AML-193 (cell line): ENCODE results near the gene OGFOD3.
"Not testable (repeated sequence)": the region's sequence is repeated elsewhere in the genome, so short reads cannot be mapped to it uniquely, and the experiment has no call there.

Source experiments
- DNase-seq, 2 experiments: peaks; one replicate each; lab custom pipeline; 2025; lab: John Stamatoyannopoulos, UW

Gene OGFOD3, protein sequence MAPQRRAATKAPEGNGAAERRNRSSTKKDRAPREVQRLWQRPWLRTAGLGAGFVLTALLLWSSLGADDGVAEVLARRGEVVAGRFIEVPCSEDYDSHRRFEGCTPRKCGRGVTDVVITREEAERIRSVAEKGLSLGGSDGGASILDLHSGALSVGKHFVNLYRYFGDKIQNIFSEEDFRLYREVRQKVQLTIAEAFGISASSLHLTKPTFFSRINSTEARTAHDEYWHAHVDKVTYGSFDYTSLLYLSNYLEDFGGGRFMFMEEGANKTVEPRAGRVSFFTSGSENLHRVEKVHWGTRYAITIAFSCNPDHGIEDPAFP

GRCh38 chr17:82418001-82418986 is at the start of gene OGFOD3, which contains the start of gene HEXD:
OGFOD3 (minus strand) TSS chr17:82418586; CDS start chr17:82418485, 101 bp downstream.
HEXD (plus strand) TSS chr17:82418347; CDS start chr17:82419800, 1,453 bp downstream.
- peak; percentile 76 to 80 for DNase-seq

- DNase-seq: no peak
Measured at GRCh38 chr17:82465023-82465603, 46.7 kb upstream of the OGFOD3 start.

DNA sequence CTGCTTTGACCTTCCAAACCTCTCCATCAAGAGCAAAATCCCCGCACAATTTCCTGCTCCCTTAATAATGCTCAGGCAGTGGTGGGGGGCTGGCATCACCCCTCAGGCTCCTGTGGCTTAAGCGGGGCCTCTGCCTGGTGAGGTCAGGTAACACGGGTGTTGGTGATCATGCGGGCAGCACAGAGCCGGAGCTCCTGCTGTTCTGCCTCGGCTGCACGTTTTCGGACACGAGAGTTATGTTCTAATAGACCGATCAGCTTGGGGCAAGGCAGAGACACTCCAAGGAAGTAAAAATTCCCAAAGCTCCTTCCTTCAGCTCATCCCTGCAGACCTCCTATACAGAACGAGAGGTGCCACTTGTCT is 46.2 kb upstream of the OGFOD3 start:
- no peak for DNase-seq

DNA sequence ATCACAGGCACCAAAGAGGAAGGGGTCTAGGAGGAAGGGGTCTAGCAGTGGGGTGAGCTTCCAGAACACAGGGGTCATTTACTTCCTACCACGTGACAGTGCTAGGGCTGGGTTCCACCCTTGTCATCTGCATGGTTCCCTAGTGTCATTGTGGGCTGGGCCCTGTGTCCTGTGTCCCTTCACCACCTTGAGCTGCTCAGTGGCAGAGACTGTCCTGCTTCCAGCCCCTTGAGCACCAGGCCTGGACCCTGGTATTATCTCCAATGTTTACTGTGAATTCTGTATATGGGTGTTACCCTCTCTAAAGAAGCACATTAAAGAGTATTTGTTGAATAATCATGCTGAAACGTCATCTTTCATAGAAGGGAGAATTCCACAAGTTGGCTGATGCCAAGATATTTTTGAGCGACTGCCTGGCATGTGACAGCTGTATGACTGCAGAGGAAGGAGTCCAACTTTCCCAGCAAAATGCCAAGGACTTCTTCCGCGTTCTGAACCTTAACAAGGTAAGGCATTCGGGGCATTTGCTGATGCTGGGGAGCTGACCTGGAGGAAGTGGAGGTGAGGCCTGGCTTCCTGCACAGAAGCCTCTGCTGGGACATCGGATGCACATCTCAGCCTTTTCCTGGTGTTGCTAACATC is 45.7 kb upstream of the OGFOD3 start:
- DNase-seq: no peak

DNA sequence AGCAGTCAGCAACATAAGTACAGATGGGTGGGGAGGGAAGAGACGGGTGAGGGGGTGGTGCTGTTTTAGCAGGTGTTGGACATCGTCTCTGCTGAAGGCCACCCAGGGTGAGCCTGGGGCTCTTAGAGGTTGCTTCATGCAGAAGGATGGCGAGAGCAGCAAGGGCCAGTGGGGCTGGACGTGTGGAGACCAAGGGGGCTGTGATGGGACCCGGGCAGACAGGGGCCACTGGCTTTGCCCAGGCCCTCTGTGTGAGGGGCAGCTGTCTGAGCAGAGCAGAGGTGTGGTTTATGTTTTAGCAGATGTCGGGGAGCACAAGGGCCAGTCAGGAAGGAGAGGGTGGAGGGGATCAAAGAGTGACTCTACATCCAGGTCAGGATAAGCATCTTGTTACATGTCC is 45.0 kb upstream of the OGFOD3 start:
- no peak for DNase-seq

GRCh38 chr17:82461827-82462524 is 43.6 kb upstream of the OGFOD3 start:
- no peak for DNase-seq

- DNase-seq: not testable (repeated sequence)
Measured at GRCh38 chr17:82459936-82460335, 41.5 kb upstream of the OGFOD3 start.

- peak; percentile 38 to 45 for DNase-seq
Measured at GRCh38 chr17:82458885-82459424, 40.6 kb upstream of the OGFOD3 start.

GRCh38 chr17:82458179-82458884 is 39.9 kb upstream of the OGFOD3 start, which contains the start of gene NARF:
NARF (plus strand) TSS chr17:82458741; CDS start chr17:82458804, 63 bp downstream.
- DNase-seq: peak; percentile 99

GRCh38 chr17:82457929-82458178 is 39.5 kb upstream of the OGFOD3 start:
- DNase-seq: peak; percentile 93 to 94

GRCh38 chr17:82457073-82457928 is 38.9 kb upstream of the OGFOD3 start:
- no peak for DNase-seq

DNA sequence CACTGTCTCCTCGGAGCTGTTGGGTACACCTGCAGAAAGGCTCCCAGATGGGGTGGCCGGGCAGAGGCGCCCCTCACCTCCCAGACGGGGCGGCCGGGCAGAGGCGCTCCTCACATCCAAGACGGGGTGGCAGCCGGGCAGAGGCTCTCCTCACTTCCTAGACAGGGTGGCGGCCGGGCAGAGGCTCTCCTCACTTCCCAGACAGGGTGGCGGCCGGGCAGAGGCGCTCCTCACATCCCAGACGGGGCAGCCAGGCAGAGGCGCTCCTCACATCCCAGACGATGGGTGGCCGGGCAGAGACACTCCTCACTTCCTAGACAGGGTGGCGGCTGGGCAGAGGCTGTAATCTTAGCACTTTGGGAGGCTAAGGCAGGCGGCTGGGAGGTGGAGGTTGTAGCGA is 35.3 kb upstream of the OGFOD3 start:
- DNase-seq: not testable (repeated sequence)

GRCh38 chr17:82453151-82453550 is 34.8 kb upstream of the OGFOD3 start:
- DNase-seq: not testable (repeated sequence)

DNA sequence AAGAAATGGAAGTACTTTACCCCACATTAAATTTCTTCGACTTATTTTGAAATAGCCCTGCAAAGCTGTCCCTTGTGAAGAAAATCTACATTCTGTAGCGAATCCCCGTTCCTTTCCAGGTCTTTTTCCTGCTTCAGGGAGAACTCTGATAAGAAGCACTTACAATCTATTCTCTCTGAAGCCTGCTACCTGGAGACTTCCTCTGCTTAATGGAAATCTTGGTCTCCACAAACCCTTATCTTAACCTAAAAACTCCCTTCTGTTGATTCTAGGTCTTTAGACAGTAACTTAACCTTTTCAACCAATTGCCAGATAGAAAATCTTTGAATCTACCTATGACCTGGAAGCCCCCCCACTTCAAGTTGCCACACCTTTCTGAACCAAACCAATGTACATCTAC is 33.8 kb upstream of the OGFOD3 start:
- no peak for DNase-seq

GRCh38 chr17:82450357-82451106 is 32.1 kb upstream of the OGFOD3 start, which contains the start of gene CYBC1:
CYBC1 (minus strand) TSS chr17:82450752; CDS start chr17:82449254, 1,498 bp downstream.
- DNase-seq: peak; percentile 89 to 95

DNA sequence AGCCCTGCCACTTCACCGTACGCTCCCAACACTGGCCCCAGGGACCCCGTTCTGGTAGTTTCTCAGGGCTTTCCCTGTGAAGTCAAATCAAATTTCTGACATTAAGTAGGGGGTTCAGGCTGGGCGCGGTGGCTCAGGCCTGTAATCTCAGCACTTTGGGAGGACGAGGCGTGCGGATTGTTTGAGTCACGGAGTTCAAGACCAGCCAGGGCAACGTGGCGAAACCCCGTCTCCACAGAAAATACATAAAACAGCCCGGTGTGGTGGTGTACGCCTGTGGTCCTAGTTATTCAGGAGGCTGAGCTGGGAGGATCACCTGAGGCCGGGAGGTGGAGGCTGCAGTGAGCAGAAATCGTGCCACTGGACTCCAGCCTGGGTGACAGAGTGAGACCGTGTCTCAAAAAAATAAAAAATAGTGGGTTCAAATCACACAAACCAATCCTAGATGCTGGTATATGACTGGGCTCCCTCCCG is 31.5 kb upstream of the OGFOD3 start:
- DNase-seq: no peak

DNA sequence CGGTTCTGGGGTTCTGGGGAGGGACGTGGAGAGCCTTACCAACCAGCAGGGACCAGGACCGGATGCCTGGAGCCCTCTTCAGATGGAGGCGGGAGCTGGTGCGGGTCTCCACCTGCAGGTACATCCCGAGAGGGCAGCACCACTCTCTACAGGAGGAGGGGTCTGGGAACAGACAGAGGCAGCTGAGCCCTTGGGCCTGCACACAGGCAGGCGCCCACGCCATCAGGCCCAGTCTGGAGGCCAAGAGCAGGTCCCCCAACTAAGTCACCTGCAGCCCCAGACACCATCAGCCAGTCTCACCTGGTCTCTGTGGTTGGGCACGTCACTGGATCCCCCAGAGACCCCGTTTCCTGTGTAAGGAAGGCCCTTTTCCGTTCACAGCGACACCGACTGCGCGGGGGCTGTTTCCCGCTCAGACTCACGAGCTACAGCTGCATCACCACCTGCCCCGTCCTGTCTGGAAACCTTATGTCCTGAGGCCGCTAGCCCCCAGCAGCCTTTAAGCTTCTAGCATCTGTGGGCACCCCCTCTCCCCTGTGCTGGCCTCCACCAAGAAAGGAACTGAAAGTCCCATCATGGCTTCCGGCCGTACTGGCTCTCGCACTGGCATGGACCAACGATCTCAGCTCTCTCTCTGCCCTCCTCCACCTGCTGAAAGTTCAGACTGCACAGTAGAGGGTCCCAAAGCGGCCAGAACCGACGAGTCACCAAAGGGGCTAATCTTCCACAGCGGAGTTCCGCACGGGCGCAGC is 30.9 kb upstream of the OGFOD3 start:
- DNase-seq: peak in 1 of 2 experiments; percentile 9

DNA sequence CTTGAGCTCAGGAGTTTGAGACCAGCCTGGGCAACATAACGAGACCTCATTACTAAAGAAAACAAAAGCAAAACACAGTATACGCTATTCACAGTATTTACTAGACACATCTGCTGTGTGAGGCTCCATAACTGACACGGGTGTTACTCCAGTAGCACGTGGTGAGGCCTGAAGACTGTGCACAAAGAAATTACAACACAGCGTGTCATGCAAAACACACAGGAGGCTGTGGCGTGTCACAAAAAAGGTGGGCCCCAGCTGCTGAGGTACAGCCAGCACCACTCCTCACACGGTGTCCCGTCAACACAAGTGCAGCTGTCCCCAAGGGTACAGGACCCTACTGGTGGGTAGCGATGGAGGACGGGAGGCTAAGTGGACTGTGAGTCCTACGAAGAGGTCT is 29.5 kb upstream of the OGFOD3 start:
- DNase-seq: no peak
